ENCODE data around the gene S1PR3. TPM values are rescaled to one million over a fixed set of nuclear protein-coding genes. Genes with fewer than 3 reads are reported as not detected.
"Not testable (repeated sequence)": the region's sequence is repeated elsewhere in the genome, so short reads cannot be mapped to it uniquely, and the experiment has no call there.

Gene S1PR3
- total RNA-seq: 1.0 and 3.6 TPM in 2 replicates

- DNase-seq: peak; percentile 52
These were observed at the start of gene S1PR3 for GRCh38 chr9:88991066-88992034. TSS of gene S1PR3 (plus strand) at chr9:88991468. CDS start at chr9:89001201, 9,733 bp downstream.

- DNase-seq: not testable (repeated sequence)
These were observed 49.7 kb upstream of the S1PR3 start for GRCh38 chr9:88941586-88941985.

- no peak for DNase-seq
These were observed 48.9 kb upstream of the S1PR3 start for GRCh38 chr9:88942411-88942810.

GRCh38 chr9:88945636-88946333 lies 45.5 kb upstream of the S1PR3 start:
- no peak for DNase-seq

- no peak for DNase-seq
These were observed 43.4 kb upstream of the S1PR3 start for GRCh38 chr9:88947581-88948573.

- peak; percentile 87 for DNase-seq
These were observed 41.8 kb upstream of the S1PR3 start for GRCh38 chr9:88949425-88949824.

- DNase-seq: no peak
These were observed 41.3 kb upstream of the S1PR3 start for GRCh38 chr9:88949961-88950340.

GRCh38 chr9:88950341-88951154 lies 40.7 kb upstream of the S1PR3 start:
- peak; percentile 32 for DNase-seq

GRCh38 chr9:88951155-88951542 lies 40.1 kb upstream of the S1PR3 start:
- DNase-seq: no peak

GRCh38 chr9:88952086-88952615 lies 39.1 kb upstream of the S1PR3 start:
- no peak for DNase-seq

GRCh38 chr9:88952976-88953375 lies 38.3 kb upstream of the S1PR3 start:
- DNase-seq: no peak

GRCh38 chr9:88953381-88954029 lies 37.8 kb upstream of the S1PR3 start:
- DNase-seq: peak; percentile 43

GRCh38 chr9:88954066-88954465 lies 37.2 kb upstream of the S1PR3 start:
- DNase-seq: no peak

- no peak for DNase-seq
These were observed 33.7 kb upstream of the S1PR3 start for GRCh38 chr9:88957526-88957925.

GRCh38 chr9:88959727-88960469 lies 31.4 kb upstream of the S1PR3 start:
- DNase-seq: no peak

GRCh38 chr9:88960632-88961031 lies 30.6 kb upstream of the S1PR3 start:
- DNase-seq: no peak

GRCh38 chr9:88965473-88965872 lies 25.8 kb upstream of the S1PR3 start:
- no peak for DNase-seq

GRCh38 chr9:88966894-88967676 lies 24.2 kb upstream of the S1PR3 start:
- no peak for DNase-seq

- DNase-seq: no peak
These were observed 22.5 kb upstream of the S1PR3 start for GRCh38 chr9:88968799-88969198.
